Left ventricle myocardium inferior (tissue), 1 donor: ENCODE results near the gene PEAR1. TPM values are rescaled to one million over a fixed set of nuclear protein-coding genes. Genes with fewer than 3 reads are reported as not detected.

ENCODE experiments used
- DNase-seq: peaks from one replicate; pipeline ENCODE4 v3.0.0-alpha.2; 2020
- H3K27ac ChIP-seq: fragments of 200-600 bp; replicated peaks from 2 replicates; pipeline ENCODE4 v1.8.0; 2021
- H3K27me3 ChIP-seq: fragments of 200-600 bp; 2 replicates; pipeline ENCODE4 v1.8.0; 2021; ENCODE audit warnings: low read depth
- H3K36me3 ChIP-seq: fragments of 200-600 bp; 2 replicates; pipeline ENCODE4 v1.8.0; 2021
- H3K4me1 ChIP-seq: fragments of 200-600 bp; 2 replicates; pipeline ENCODE4 v1.8.0; 2021
- H3K4me3 ChIP-seq: fragments of 200-600 bp; 2 replicates; pipeline ENCODE4 v1.8.0; 2021; ENCODE audit warnings: mild to moderate bottlenecking, moderate library complexity
- H3K9me3 ChIP-seq: fragments of 200-600 bp; replicated peaks from 2 replicates; pipeline ENCODE4 v1.8.0; 2021
- intact Hi-C: fragments of 100-400 bp; cut with micrococcal nuclease; formaldehyde crosslinking; loops from one replicate; pipeline ENCODE4 v1.11.0; 2022
- total RNA-seq: library from RNA; stranded (reverse); fragmentation: NEBNext Ultra II Directional; extraction: Animal tissue kit (Norgen Biotek cat#: 25700); gene quantifications from one replicate; pipeline ENCODE4 v1.2.1, GENCODE V29; 2021
- TF ChIP-seq, protein P1 (sequence below): fragments of 200-600 bp; IDR thresholded peaks from 2 replicates; pipeline ENCODE4 v1.8.0; 2021; ENCODE audit warnings: antibody characterized with exemption, mild to moderate bottlenecking, borderline replicate concordance
- donor health status: DM: no; HTN: yes; CAD: no; lungs with severe emphysema.

PEAR1 gene
- total RNA-seq, 1 donor from 2014 or later, result 7.1 TPM

GRCh38 chr1:156860628-156861423 is 32.7 kb upstream of the PEAR1 start, which contains the start of gene NTRK1:
Gene NTRK1, plus strand, starts transcription at chr1:156860865. Its CDS starts 70 bp downstream, at chr1:156860935.
- intact Hi-C loops, result loop anchor here (10.0 kb wide), 1 partner anchor 66 kb away; no protein-coding TSS in a partner anchor
- no peaks in the 10 kb centered on the region for H3K9me3 ChIP-seq
- peaks cover 39% of the 10 kb centered on the region for H3K4me1 ChIP-seq
- no peaks in the 10 kb centered on the region for H3K36me3 ChIP-seq
- H3K27me3 ChIP-seq, result peaks cover 91% of the 10 kb centered on the region
- no peak within 1 kb of the TSS for H3K27ac ChIP-seq
- peak within 1 kb of the TSS; percentile 63 for H3K4me3 ChIP-seq
- TF ChIP-seq, protein P1, sequence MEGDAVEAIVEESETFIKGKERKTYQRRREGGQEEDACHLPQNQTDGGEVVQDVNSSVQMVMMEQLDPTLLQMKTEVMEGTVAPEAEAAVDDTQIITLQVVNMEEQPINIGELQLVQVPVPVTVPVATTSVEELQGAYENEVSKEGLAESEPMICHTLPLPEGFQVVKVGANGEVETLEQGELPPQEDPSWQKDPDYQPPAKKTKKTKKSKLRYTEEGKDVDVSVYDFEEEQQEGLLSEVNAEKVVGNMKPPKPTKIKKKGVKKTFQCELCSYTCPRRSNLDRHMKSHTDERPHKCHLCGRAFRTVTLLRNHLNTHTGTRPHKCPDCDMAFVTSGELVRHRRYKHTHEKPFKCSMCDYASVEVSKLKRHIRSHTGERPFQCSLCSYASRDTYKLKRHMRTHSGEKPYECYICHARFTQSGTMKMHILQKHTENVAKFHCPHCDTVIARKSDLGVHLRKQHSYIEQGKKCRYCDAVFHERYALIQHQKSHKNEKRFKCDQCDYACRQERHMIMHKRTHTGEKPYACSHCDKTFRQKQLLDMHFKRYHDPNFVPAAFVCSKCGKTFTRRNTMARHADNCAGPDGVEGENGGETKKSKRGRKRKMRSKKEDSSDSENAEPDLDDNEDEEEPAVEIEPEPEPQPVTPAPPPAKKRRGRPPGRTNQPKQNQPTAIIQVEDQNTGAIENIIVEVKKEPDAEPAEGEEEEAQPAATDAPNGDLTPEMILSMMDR, result no peak
- DNase-seq, result peak; percentile 31

- no peaks in the 10 kb centered on the region for H3K36me3 ChIP-seq
- TF ChIP-seq, protein P1, result no peak
- no peak for DNase-seq
- no peak overlapping the region for H3K4me3 ChIP-seq
- peaks cover 96% of the 10 kb centered on the region for H3K27me3 ChIP-seq
- H3K4me1 ChIP-seq, result peaks cover 37% of the 10 kb centered on the region
- H3K27ac ChIP-seq, result no peak overlapping the region
- no peaks in the 10 kb centered on the region for H3K9me3 ChIP-seq
- intact Hi-C loops, result loop anchor here (10.0 kb wide), 1 partner anchor 68 kb away; no protein-coding TSS in a partner anchor
Measured at GRCh38 chr1:156862584-156862983, 30.9 kb upstream of the PEAR1 start.

DNA sequence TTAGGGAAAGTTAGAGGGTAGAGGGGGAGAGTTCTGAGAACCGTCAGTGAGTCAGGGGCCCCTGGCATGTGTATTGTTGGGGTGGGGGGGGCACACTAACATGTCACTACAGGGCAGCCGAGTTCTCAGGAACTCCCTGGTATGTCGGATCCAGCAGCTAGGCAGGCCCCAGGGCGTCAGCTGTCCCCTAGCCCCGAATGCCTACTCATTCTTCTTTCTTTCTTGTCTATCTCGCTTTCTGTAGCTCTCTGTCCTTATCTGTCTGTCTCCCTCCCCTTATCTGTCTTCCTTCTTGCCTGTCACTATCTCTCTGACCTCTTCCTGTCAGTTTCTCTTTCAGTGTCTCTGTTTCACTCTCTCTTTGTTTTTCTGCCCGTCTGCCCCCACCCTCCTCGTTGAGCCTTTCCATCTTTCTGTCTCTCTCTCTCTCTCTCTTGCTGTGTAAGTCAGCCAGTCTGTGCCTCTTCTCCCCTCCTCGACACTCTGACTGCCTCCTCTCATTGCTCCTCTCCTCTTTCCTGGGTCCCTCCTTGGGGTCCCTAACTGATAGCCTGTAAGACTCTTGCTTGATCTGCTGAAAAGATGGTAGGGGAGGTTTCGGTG is 30.4 kb upstream of the PEAR1 start:
- H3K36me3 ChIP-seq, result no peaks in the 10 kb centered on the region
- H3K4me3 ChIP-seq, result no peak overlapping the region
- H3K27me3 ChIP-seq, result peaks cover 94% of the 10 kb centered on the region
- H3K27ac ChIP-seq, result no peak overlapping the region
- no peaks in the 10 kb centered on the region for H3K9me3 ChIP-seq
- intact Hi-C loops, result loop anchor here (10.0 kb wide), 1 partner anchor 68 kb away; no protein-coding TSS in a partner anchor
- no peak for DNase-seq
- TF ChIP-seq, protein P1, result no peak
- H3K4me1 ChIP-seq, result peaks cover 32% of the 10 kb centered on the region

DNA sequence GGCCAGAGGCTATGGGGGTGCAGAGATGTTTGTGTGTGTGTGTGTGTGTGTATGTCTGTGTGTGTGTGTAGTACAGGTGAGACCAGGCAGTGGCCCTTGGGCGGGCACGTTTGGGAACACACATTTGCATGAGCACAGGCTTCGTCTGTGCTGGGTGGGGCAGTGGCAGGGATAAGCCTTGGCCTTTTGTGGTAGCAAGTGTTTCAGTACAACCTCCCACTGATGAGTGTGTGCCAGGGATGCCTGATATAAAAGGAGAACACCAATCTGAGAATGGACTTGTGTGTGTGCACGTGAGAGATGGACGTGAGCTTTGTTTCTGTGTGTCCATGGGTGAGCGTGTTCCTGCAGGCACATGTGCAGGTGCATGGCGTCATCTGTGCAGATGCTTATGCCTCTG is 29.9 kb upstream of the PEAR1 start:
- H3K27me3 ChIP-seq, result peaks cover 94% of the 10 kb centered on the region
- no peaks in the 10 kb centered on the region for H3K9me3 ChIP-seq
- H3K4me3 ChIP-seq, result no peak overlapping the region
- no peak for DNase-seq
- peaks cover 27% of the 10 kb centered on the region for H3K4me1 ChIP-seq
- intact Hi-C loops, result loop anchor here (10.0 kb wide), 1 partner anchor 69 kb away; no protein-coding TSS in a partner anchor
- TF ChIP-seq, protein P1, result no peak
- no peak overlapping the region for H3K27ac ChIP-seq
- no peaks in the 10 kb centered on the region for H3K36me3 ChIP-seq

GRCh38 chr1:156864796-156865195 is 28.7 kb upstream of the PEAR1 start:
- no peak overlapping the region for H3K27ac ChIP-seq
- no peaks in the 10 kb centered on the region for H3K9me3 ChIP-seq
- intact Hi-C loops, result loop anchor here (10.0 kb wide), 1 partner anchor 70 kb away; no protein-coding TSS in a partner anchor

More at GRCh38 chr1:156864796-156865195, 28.7 kb upstream of the PEAR1 start:
- TF ChIP-seq, protein P1, result no peak
- H3K4me1 ChIP-seq, result peaks cover 15% of the 10 kb centered on the region
- H3K27me3 ChIP-seq, result peaks cover 84% of the 10 kb centered on the region
- DNase-seq, result no peak
- no peaks in the 10 kb centered on the region for H3K36me3 ChIP-seq
- H3K4me3 ChIP-seq, result no peak overlapping the region
